GM19395 (cell line): ENCODE results near the gene PWWP2A.
A peak's percentile ranks its signal among the peaks of the same experiment; 100 is the strongest.

Source experiments
- ATAC-seq: cut with Tn5 transposase; IDR thresholded peaks from one replicate; pipeline ENCODE4 v1.9.1; 2021; ENCODE audit warnings: mild to moderate bottlenecking, moderate library complexity; ENCODE audit not compliant: unreplicated experiment

Gene PWWP2A

GRCh38 chr5:160133071-160133917 is 14.0 kb upstream of the PWWP2A start:
- no peak for ATAC-seq

- no peak for ATAC-seq
Measured at GRCh38 chr5:160129841-160130240, 10.6 kb upstream of the PWWP2A start.

- no peak for ATAC-seq
Measured at GRCh38 chr5:160128632-160129031, 9.4 kb upstream of the PWWP2A start.

GRCh38 chr5:160119905-160120266 is 636 bp upstream of the PWWP2A start:
- peak; percentile 18 for ATAC-seq

- ATAC-seq: peak; percentile 21
Measured at GRCh38 chr5:160118349-160119141, 705 bp downstream of the PWWP2A start.

- ATAC-seq: no peak
Measured at GRCh38 chr5:160116991-160117390, 2.3 kb downstream of the PWWP2A start.

GRCh38 chr5:160108124-160108523 is 11.1 kb downstream of the PWWP2A start:
- no peak for ATAC-seq

GRCh38 chr5:160105686-160106360 is 13.4 kb downstream of the PWWP2A start:
- ATAC-seq: peak; percentile 92

GRCh38 chr5:160097991-160098390 is 21.3 kb downstream of the PWWP2A start:
- ATAC-seq: no peak

GRCh38 chr5:160096178-160096577 is 23.1 kb downstream of the PWWP2A start:
- no peak for ATAC-seq

GRCh38 chr5:160092960-160093707 is 26.1 kb downstream of the PWWP2A start:
- ATAC-seq: peak; percentile 80

- ATAC-seq: no peak
Measured at GRCh38 chr5:160092514-160092913, 26.7 kb downstream of the PWWP2A start.

GRCh38 chr5:160090059-160090458 is 29.2 kb downstream of the PWWP2A start:
- ATAC-seq: no peak

- no peak for ATAC-seq
Measured at GRCh38 chr5:160089531-160089930, 29.7 kb downstream of the PWWP2A start.

- ATAC-seq: no peak
Measured at GRCh38 chr5:160088805-160089204, 30.4 kb downstream of the PWWP2A start.

- no peak for ATAC-seq
Measured at GRCh38 chr5:160087199-160087598, 32.1 kb downstream of the PWWP2A start.

- ATAC-seq: no peak
Measured at GRCh38 chr5:160084144-160084543, 35.1 kb downstream of the PWWP2A start.

GRCh38 chr5:160083501-160083900 is 35.7 kb downstream of the PWWP2A start:
- no peak for ATAC-seq

GRCh38 chr5:160082614-160083500 is 36.4 kb downstream of the PWWP2A start:
- no peak for ATAC-seq

GRCh38 chr5:160081495-160081894 is 37.8 kb downstream of the PWWP2A start:
- ATAC-seq: no peak
